ENCODE results near the gene PARD3B.

DNA sequence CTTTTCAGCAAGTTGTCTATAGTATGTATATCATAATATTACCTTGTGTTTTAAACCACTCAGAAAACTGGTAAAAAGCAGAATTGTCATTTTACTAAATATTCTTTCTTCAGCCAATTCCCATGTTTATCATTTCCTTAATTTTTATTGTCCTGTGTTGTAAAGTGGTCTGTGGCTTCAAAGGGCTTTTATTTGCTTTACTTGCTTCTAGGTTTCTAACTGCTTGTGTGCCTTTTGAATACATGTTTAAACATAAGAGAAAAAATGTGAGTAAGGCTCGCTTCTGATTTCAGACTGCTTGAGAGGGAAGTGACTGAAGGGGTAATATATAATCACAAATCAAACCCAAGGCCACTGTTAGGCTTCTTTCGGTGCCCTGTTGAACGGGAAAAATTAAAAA, 729.5 kb downstream of the PARD3B start:
- no peak for TF ChIP-seq YY1 (IDR thresholded peaks at IDR 0.05; ENCODE audit: insufficient read depth, insufficient read length)
- no peak for TF ChIP-seq ZNF274 (IDR thresholded peaks at IDR 0.05; ENCODE audit: low read depth, low read length)
- no peak for TF ChIP-seq SUZ12 (IDR thresholded peaks at IDR 0.05; ENCODE audit: extremely low read depth, insufficient read depth, insufficient read length)

All from NT2/D1 (cell line).